Measurements from ENCODE around the gene KRTAP1-4. TPM values are rescaled to one million over a fixed set of nuclear protein-coding genes. Genes with fewer than 3 reads are reported as not detected.
"Not testable (repeated sequence)": the region's sequence is repeated elsewhere in the genome, so short reads cannot be mapped to it uniquely, and the experiment has no call there.

Gene KRTAP1-4
- total RNA-seq, 2 experiments from 2014 or later, result not detected

- POLR2A ChIA-PET, result no interaction called here
- TF ChIP-seq CTCF (conservative IDR thresholded peaks at IDR 0.05; ENCODE audit: low read length), result no peak
- no peak for TF ChIP-seq EZH2phosphoT487 (IDR thresholded peaks at IDR 0.05; ENCODE audit: borderline replicate concordance, low read depth, low read length)
- CTCF ChIA-PET (ENCODE audit: unreplicated experiment), result no interaction called here
- Histone ChIP-seq H3K79me2 (ENCODE audit: insufficient read depth, low read depth, low read length) (no peaks in the 10 kb centered on the region), H3K9me2 (ENCODE audit: insufficient read depth, low read length) (no peaks in the 10 kb centered on the region), H3K4me1 (ENCODE audit: insufficient read depth, low read length, poor library complexity, severe bottlenecking) (no peaks in the 10 kb centered on the region), H2AFZ (ENCODE audit: low read length) (no peak within 1 kb of the TSS), H3K4me2 (ENCODE audit: low read length) (no peak within 1 kb of the TSS), H3K4me3 (ENCODE audit: low read depth, low read length, poor library complexity, severe bottlenecking) (no peak within 1 kb of the TSS), H3K36me3 (ENCODE audit: insufficient read depth, low read length) (no peaks in the 10 kb centered on the region), H4K20me1 (ENCODE audit: insufficient read depth, low read length) (no peaks in the 10 kb centered on the region), H3K9me3 (ENCODE audit: low read length) (no peaks in the 10 kb centered on the region), H3K27ac (ENCODE audit: low read depth, low read length, poor library complexity, severe bottlenecking) (no peak within 1 kb of the TSS)
- intact Hi-C loops (cut with micrococcal nuclease; ENCODE audit: unreplicated experiment), result no loop called here
- BruUV-seq (replicated peaks), result no TSS peak
- DNase-seq (ENCODE audit: low spot score), result no peak
Measured at GRCh38 chr17:41065829-41066624, 36.0 kb upstream of the KRTAP1-4 start, which contains the start of gene KRTAP2-4. Gene KRTAP2-4, minus strand, starts transcription at chr17:41065879. Its CDS starts 34 bp downstream, at chr17:41065845.

- H3K36me3 ChIP-seq (ENCODE audit: insufficient read depth, low read length); H3K79me2 ChIP-seq (ENCODE audit: insufficient read depth, low read depth, low read length); H3K4me3 ChIP-seq (ENCODE audit: low read depth, low read length, poor library complexity, severe bottlenecking); POLR2A ChIA-PET; DNase-seq (ENCODE audit: low spot score); H3K9me3 ChIP-seq (ENCODE audit: low read length); CTCF ChIA-PET (ENCODE audit: unreplicated experiment); H3K4me2 ChIP-seq (ENCODE audit: low read length); H2AFZ ChIP-seq (ENCODE audit: low read length); H3K9me2 ChIP-seq (ENCODE audit: insufficient read depth, low read length); H3K4me1 ChIP-seq (ENCODE audit: insufficient read depth, low read length, poor library complexity, severe bottlenecking); BruUV-seq (replicated peaks); H4K20me1 ChIP-seq (ENCODE audit: insufficient read depth, low read length); H3K27ac ChIP-seq (ENCODE audit: low read depth, low read length, poor library complexity, severe bottlenecking); intact Hi-C loops (cut with micrococcal nuclease; ENCODE audit: unreplicated experiment): not testable (repeated sequence)
Measured at GRCh38 chr17:41065016-41065689, 35.2 kb upstream of the KRTAP1-4 start.

- Histone ChIP-seq H4K20me1 (ENCODE audit: insufficient read depth, low read length) (no peaks in the 10 kb centered on the region), H3K9me2 (ENCODE audit: insufficient read depth, low read length) (no peaks in the 10 kb centered on the region), H3K36me3 (ENCODE audit: insufficient read depth, low read length) (no peaks in the 10 kb centered on the region), H3K4me3 (ENCODE audit: low read depth, low read length, poor library complexity, severe bottlenecking) (no peak overlapping the region), H3K27ac (ENCODE audit: low read depth, low read length, poor library complexity, severe bottlenecking) (no peak overlapping the region), H2AFZ (ENCODE audit: low read length) (no peak overlapping the region), H3K79me2 (ENCODE audit: insufficient read depth, low read depth, low read length) (no peaks in the 10 kb centered on the region), H3K9me3 (ENCODE audit: low read length) (no peaks in the 10 kb centered on the region), H3K4me2 (ENCODE audit: low read length) (no peak overlapping the region), H3K4me1 (ENCODE audit: insufficient read depth, low read length, poor library complexity, severe bottlenecking) (no peaks in the 10 kb centered on the region)
- intact Hi-C loops (cut with micrococcal nuclease; ENCODE audit: unreplicated experiment), result no loop called here
- TF ChIP-seq CTCF (conservative IDR thresholded peaks at IDR 0.05; ENCODE audit: low read length) (no peak), EZH2phosphoT487 (IDR thresholded peaks at IDR 0.05; ENCODE audit: borderline replicate concordance, low read depth, low read length) (no peak)
- ChIA-PET POLR2A (no interaction called here), CTCF (ENCODE audit: unreplicated experiment) (no interaction called here)
- no peak for DNase-seq (ENCODE audit: low spot score)
- no TSS peak for BruUV-seq (replicated peaks)
Measured at GRCh38 chr17:41064301-41064700, 34.3 kb upstream of the KRTAP1-4 start.

Data from OCI-LY7 (cell line).